Stimulated activated CD4-positive, alpha-beta T cell treated with anti-CD3 and anti-CD28 coated beads, Interleukin-2, amount 100 ng/mL, for 4 hours (primary cell): ENCODE measurements around the gene LCN9.

Experiments used
- DNase-seq: peaks from one replicate; pipeline ENCODE4 v3.0.0-alpha.2; 2020; ENCODE audit warnings: low read depth

LCN9 gene

GRCh38 chr9:135698767-135699166, 35.7 kb downstream of the LCN9 start:
- DNase-seq, result no peak

GRCh38 chr9:135699440-135699839, 36.3 kb downstream of the LCN9 start, which contains the start of gene SOHLH1:
SOHLH1 (minus strand) TSS chr9:135699481; CDS start chr9:135699467, 14 bp downstream.
- no peak for DNase-seq

- DNase-seq, result no peak
These were observed 37.4 kb downstream of the LCN9 start for GRCh38 chr9:135700525-135700924.

- DNase-seq, result peak; percentile 22
These were observed 38.2 kb downstream of the LCN9 start for GRCh38 chr9:135701067-135701958.

GRCh38 chr9:135701959-135702721, 39.0 kb downstream of the LCN9 start, which contains the start of gene KCNT1:
KCNT1 (plus strand) TSS chr9:135702185; CDS start chr9:135702259, 74 bp downstream.
- DNase-seq, result peak; percentile 31

GRCh38 chr9:135703726-135704125, 40.6 kb downstream of the LCN9 start:
- DNase-seq, result no peak

GRCh38 chr9:135704483-135704882, 41.4 kb downstream of the LCN9 start:
- DNase-seq, result no peak

- no peak for DNase-seq
These were observed 42.3 kb downstream of the LCN9 start for GRCh38 chr9:135705376-135705775.

GRCh38 chr9:135706288-135706687, 43.2 kb downstream of the LCN9 start:
- no peak for DNase-seq

- no peak for DNase-seq
These were observed 44.4 kb downstream of the LCN9 start for GRCh38 chr9:135707252-135708138.

GRCh38 chr9:135708164-135708563, 45.1 kb downstream of the LCN9 start:
- no peak for DNase-seq

- DNase-seq, result no peak
These were observed 48.3 kb downstream of the LCN9 start for GRCh38 chr9:135711391-135711790.

- DNase-seq, result no peak
These were observed 48.8 kb downstream of the LCN9 start for GRCh38 chr9:135711881-135712280.

- DNase-seq, result no peak
These were observed 49.6 kb downstream of the LCN9 start for GRCh38 chr9:135712613-135713295.

- DNase-seq, result no peak
These were observed 51.3 kb downstream of the LCN9 start for GRCh38 chr9:135714242-135715055.

GRCh38 chr9:135715056-135715595, 52.0 kb downstream of the LCN9 start:
- no peak for DNase-seq

GRCh38 chr9:135716045-135716444, 52.9 kb downstream of the LCN9 start:
- no peak for DNase-seq
